Measurements from ENCODE around the gene FAR2. TPM values are rescaled to one million over a fixed set of nuclear protein-coding genes. Genes with fewer than 3 reads are reported as not detected.

FAR2 gene
- total RNA-seq, 1 donor, result 10.5 TPM

DNA sequence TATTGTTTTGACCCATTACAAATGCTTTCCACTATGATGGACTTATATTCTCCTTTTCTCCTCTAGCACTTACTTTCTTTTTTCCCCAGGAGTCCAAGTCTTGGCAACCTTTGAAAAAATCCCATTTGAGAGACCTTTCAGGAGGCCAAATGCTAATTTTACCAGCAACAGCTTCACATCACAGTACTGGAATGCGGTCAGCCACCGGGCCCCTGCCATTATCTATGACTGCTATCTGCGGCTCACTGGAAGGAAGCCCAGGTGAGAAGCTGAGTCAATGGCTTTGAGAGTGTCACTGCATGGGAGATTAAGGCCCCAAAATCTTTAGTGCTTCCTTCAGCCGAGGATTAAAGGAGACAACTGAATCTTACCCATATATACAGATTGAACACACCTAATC is 167.7 kb downstream of the FAR2 start:
- Histone ChIP-seq H3K79me2 (ENCODE audit: insufficient read depth, low read length) (no peaks in the 10 kb centered on the region), H3K4me2 (ENCODE audit: insufficient read depth, low read length) (peak overlapping the region; percentile 17), H4K20me1 (ENCODE audit: insufficient read depth, low read length) (no peaks in the 10 kb centered on the region), H3K4me1 (ENCODE audit: insufficient read depth, low read length) (peaks cover 26% of the 10 kb centered on the region), H3K36me3 (ENCODE audit: insufficient read depth, low read length) (no peaks in the 10 kb centered on the region), H3K4me3 (ENCODE audit: insufficient read depth, low read length) (no peak overlapping the region), H3K27me3 (ENCODE audit: insufficient read depth, low read length) (no peaks in the 10 kb centered on the region), H3K27ac (ENCODE audit: low read depth, low read length) (peak overlapping the region; percentile 43), H2AFZ (ENCODE audit: low read length) (no peak overlapping the region), H3K9me3 (ENCODE audit: low read depth, low read length) (no peaks in the 10 kb centered on the region)
- DNase-seq (ENCODE audit: insufficient read length, low spot score, missing footprints), result no peak
- TF ChIP-seq CTCF (IDR thresholded peaks at IDR 0.05; ENCODE audit: extremely low read depth, low read depth, low read length), result no peak

DNA sequence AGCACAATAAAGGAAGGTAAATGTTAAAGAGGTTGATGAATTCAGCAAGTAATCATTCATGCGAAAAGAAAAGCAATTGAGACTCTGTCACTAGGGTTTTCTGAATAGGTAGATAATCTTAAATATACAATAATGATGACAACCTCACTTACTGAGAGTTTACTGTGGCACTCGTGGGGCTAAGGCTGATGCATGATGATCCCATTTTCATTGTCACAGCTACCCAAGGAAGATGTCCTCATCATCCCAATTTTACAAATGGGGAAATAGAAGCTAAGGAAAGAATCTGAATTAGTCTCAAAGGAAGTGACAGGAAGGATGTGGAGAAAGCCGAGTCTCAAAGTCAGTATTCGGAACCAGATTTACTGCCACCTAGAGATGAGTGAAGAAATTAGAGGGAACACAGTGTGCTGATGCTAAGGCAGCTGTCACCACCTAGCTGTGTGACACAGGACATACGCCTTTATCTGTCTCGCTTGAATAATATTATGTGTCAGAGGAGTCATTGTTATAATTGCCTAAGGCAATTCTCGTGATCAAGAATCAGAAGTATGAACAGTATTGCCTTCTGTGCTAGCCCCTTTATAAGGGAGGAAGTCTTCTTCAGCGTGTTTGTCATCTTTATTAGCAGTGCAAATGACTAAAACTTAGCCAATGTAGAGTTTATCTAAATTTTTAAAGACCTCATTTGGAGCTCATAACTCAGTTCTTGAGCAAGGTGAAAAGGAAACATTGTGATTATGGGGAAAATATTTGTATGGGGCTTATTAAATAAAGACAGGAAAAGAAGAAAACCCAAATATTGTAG is 168.7 kb downstream of the FAR2 start:
- DNase-seq (ENCODE audit: insufficient read length, low spot score, missing footprints), result no peak
- peak; percentile 56 for TF ChIP-seq CTCF (IDR thresholded peaks at IDR 0.05; ENCODE audit: extremely low read depth, low read depth, low read length)
- H2AFZ ChIP-seq (ENCODE audit: low read length), result no peak overlapping the region
- peaks cover 26% of the 10 kb centered on the region for H3K4me1 ChIP-seq (ENCODE audit: insufficient read depth, low read length)
- H3K27ac ChIP-seq (ENCODE audit: low read depth, low read length), result no peak overlapping the region
- no peaks in the 10 kb centered on the region for H3K79me2 ChIP-seq (ENCODE audit: insufficient read depth, low read length)
- H3K4me3 ChIP-seq (ENCODE audit: insufficient read depth, low read length), result no peak overlapping the region
- H4K20me1 ChIP-seq (ENCODE audit: insufficient read depth, low read length), result no peaks in the 10 kb centered on the region
- H3K4me2 ChIP-seq (ENCODE audit: insufficient read depth, low read length), result peak overlapping the region; percentile 14
- H3K9me3 ChIP-seq (ENCODE audit: low read depth, low read length), result no peaks in the 10 kb centered on the region
- H3K36me3 ChIP-seq (ENCODE audit: insufficient read depth, low read length), result no peaks in the 10 kb centered on the region
- no peaks in the 10 kb centered on the region for H3K27me3 ChIP-seq (ENCODE audit: insufficient read depth, low read length)

GRCh38 chr12:29320295-29321085 is 171.4 kb downstream of the FAR2 start:
- Histone ChIP-seq H3K4me1 (ENCODE audit: insufficient read depth, low read length) (peaks cover 26% of the 10 kb centered on the region), H3K9me3 (ENCODE audit: low read depth, low read length) (no peaks in the 10 kb centered on the region), H3K27ac (ENCODE audit: low read depth, low read length) (peak overlapping the region; percentile 66), H3K4me3 (ENCODE audit: insufficient read depth, low read length) (no peak overlapping the region), H3K79me2 (ENCODE audit: insufficient read depth, low read length) (no peaks in the 10 kb centered on the region), H3K4me2 (ENCODE audit: insufficient read depth, low read length) (no peak overlapping the region), H3K27me3 (ENCODE audit: insufficient read depth, low read length) (no peaks in the 10 kb centered on the region), H4K20me1 (ENCODE audit: insufficient read depth, low read length) (no peaks in the 10 kb centered on the region), H2AFZ (ENCODE audit: low read length) (no peak overlapping the region), H3K36me3 (ENCODE audit: insufficient read depth, low read length) (no peaks in the 10 kb centered on the region)
- TF ChIP-seq CTCF (IDR thresholded peaks at IDR 0.05; ENCODE audit: extremely low read depth, low read depth, low read length), result no peak
- DNase-seq (ENCODE audit: insufficient read length, low spot score, missing footprints), result peak; percentile 83

- Histone ChIP-seq H3K27ac (ENCODE audit: low read depth, low read length) (no peak overlapping the region), H3K27me3 (ENCODE audit: insufficient read depth, low read length) (no peaks in the 10 kb centered on the region), H2AFZ (ENCODE audit: low read length) (no peak overlapping the region), H3K36me3 (ENCODE audit: insufficient read depth, low read length) (no peaks in the 10 kb centered on the region), H3K4me2 (ENCODE audit: insufficient read depth, low read length) (no peak overlapping the region), H3K4me3 (ENCODE audit: insufficient read depth, low read length) (no peak overlapping the region), H3K9me3 (ENCODE audit: low read depth, low read length) (no peaks in the 10 kb centered on the region), H4K20me1 (ENCODE audit: insufficient read depth, low read length) (no peaks in the 10 kb centered on the region), H3K4me1 (ENCODE audit: insufficient read depth, low read length) (peaks cover 17% of the 10 kb centered on the region), H3K79me2 (ENCODE audit: insufficient read depth, low read length) (no peaks in the 10 kb centered on the region)
- TF ChIP-seq CTCF (IDR thresholded peaks at IDR 0.05; ENCODE audit: extremely low read depth, low read depth, low read length), result no peak
- DNase-seq (ENCODE audit: insufficient read length, low spot score, missing footprints), result peak; percentile 21
Observed at GRCh38 chr12:29322157-29322556, 173.1 kb downstream of the FAR2 start.
